Mucosa of descending colon (tissue), 3 donors: ENCODE results near the gene CLCF1. TPM values are rescaled to one million over a fixed set of nuclear protein-coding genes. Genes with fewer than 3 reads are reported as not detected.

Source experiments
- ATAC-seq: fragments of 200-7000 bp; cut with Tn5 transposase; one replicate; pipeline ENCODE4 v1.9.1; 2020; ENCODE audit warnings: mild to moderate bottlenecking, moderate library complexity
- DNase-seq, 3 donors: peaks; one replicate each; pipeline ENCODE4 v3.0.0-alpha.2; 2020
- H3K36me3 ChIP-seq: fragments of 200-600 bp; one replicate; pipeline ENCODE4 v1.8.0; 2021; ENCODE audit warnings: low read depth, mild to moderate bottlenecking
- H3K4me1 ChIP-seq: fragments of 200-600 bp; one replicate; pipeline ENCODE4 v1.8.0; 2021; ENCODE audit warnings: low read depth, mild to moderate bottlenecking
- H3K4me3 ChIP-seq: fragments of 200-600 bp; one replicate; pipeline ENCODE4 v1.8.0; 2021; ENCODE audit warnings: mild to moderate bottlenecking
- H3K9me3 ChIP-seq: fragments of 200-600 bp; one replicate; pipeline ENCODE4 v1.8.0; 2021; ENCODE audit warnings: mild to moderate bottlenecking
- intact Hi-C, 2 donors: fragments of 100-400 bp; cut with DNase I in 1 of 2; cut with micrococcal nuclease in 1 of 2; formaldehyde crosslinking; loops; one replicate each; pipeline versions ENCODE4 v1.11.0 to v1.11.1; 2022; cut with DNase I, micrococcal nuclease
- total RNA-seq, 3 donors: library from RNA; stranded (reverse); fragmentation: NEBNext Ultra II Directional in 2 of 3; extraction: Animal tissue kit (Norgen Biotek cat#: 25700) in 2 of 3; gene quantifications; one replicate each; pipeline versions ENCODE4 v1.2.1 to v1.2.4, GENCODE V29; 2021 to 2023
- TF ChIP-seq, protein P1 (sequence below): fragments of 200-600 bp; IDR thresholded peaks from one replicate; pipeline ENCODE4 v1.8.0; 2022; ENCODE audit warnings: antibody characterized with exemption, mild to moderate bottlenecking
- donor health status: DM: no; HTN: no; CAD: no; lungs with moderate emphysema.
- donor health status: DM: no; HTN: no; CAD: no.
- donor health status: DM: no; HTN: yes; CAD: no.

Gene CLCF1
- total RNA-seq, 3 donors from 2014 or later, result 2.2 to 3.0 (median 2.7) TPM

DNA sequence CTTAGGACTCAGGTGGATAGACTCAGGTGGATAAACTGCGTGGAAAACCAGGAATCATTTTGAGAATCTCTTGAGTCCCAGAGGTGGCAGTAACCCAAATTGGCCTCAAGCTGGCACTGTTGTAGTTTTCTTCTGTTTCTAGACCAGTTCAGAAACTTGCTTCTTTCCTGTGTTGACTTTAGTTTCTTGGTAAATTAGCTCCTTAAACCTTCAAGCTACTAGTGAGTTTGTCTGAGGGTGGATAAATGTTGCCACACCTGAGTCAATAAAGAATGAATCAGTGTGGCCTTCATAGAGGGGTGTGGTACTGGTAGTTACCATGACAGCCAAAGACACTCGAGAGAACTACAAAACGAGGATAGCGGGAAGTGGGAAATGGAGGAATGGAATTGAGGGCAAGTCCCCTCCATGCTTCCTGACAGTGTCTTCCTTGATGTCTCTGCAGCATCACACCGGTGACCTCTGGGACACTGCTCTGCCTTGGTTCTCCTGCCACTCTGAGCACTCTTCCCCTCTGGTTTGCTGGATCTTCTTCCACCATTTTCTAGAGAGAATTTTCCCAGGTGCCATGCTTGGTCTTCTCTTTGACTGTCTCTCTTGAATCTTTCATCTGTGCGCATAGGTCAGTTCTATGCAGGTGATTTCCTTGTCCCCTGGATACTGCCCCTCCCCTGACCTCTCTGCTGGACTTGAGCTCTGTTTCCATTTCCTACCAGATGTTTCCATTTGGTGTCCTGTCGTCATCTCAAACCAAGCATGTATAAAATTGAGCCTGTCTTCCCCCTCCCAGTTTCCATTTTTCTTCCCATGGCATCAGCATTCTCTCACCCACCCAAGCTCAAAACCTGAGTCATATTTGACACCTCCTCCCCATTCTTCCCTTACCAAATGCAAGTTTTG lies 27.2 kb downstream of the CLCF1 start:
- TF ChIP-seq, protein P1, sequence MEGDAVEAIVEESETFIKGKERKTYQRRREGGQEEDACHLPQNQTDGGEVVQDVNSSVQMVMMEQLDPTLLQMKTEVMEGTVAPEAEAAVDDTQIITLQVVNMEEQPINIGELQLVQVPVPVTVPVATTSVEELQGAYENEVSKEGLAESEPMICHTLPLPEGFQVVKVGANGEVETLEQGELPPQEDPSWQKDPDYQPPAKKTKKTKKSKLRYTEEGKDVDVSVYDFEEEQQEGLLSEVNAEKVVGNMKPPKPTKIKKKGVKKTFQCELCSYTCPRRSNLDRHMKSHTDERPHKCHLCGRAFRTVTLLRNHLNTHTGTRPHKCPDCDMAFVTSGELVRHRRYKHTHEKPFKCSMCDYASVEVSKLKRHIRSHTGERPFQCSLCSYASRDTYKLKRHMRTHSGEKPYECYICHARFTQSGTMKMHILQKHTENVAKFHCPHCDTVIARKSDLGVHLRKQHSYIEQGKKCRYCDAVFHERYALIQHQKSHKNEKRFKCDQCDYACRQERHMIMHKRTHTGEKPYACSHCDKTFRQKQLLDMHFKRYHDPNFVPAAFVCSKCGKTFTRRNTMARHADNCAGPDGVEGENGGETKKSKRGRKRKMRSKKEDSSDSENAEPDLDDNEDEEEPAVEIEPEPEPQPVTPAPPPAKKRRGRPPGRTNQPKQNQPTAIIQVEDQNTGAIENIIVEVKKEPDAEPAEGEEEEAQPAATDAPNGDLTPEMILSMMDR, result peak; percentile 61
- DNase-seq (peak in 1 of 3 donors; percentile 76), ATAC-seq (peak; percentile 90)
- Histone ChIP-seq H3K4me1 (peaks cover 36% of the 10 kb centered on the region), H3K4me3 (no peak overlapping the region), H3K9me3 (no peaks in the 10 kb centered on the region), H3K36me3 (no peaks in the 10 kb centered on the region)
- intact Hi-C loops, result no loop called here

DNA sequence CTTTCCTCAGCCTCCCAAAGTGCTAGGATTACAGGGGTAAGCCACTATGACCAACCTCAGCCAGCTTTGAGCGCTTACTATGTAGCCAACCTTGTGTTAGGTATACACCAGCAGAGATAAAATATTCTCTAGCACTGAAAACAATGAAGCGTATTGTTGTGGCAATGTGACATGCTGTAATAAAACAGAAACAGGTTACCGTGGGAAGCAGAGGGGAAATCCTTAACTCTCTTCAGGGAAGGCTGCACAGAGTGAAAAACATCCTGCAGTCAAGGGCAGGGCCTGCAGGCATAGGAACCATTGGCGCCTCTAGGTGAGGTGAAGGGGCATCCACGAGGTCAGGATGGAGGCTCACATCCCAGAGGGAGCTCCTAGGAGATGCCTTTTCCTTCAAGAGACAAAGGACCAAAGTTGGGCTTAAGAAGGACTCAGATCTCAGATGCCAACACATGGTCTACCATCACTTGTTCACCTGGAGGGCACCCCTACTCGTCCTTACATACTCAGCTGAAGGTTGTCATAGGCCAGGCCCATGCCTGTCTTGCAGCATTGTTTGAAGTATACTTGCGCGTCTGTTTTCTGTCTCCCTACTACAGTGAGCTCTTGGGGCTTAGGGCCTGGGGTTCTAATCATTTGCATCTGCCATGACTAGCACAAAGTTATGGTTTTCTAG lies 28.0 kb downstream of the CLCF1 start:
- TF ChIP-seq, protein P1, result no peak
- Histone ChIP-seq H3K4me3 (no peak overlapping the region), H3K9me3 (no peaks in the 10 kb centered on the region), H3K36me3 (no peaks in the 10 kb centered on the region), H3K4me1 (peaks cover 29% of the 10 kb centered on the region)
- DNase-seq (peak in 2 of 3 donors; percentile 38 to 51), ATAC-seq (peak; percentile 67)
- intact Hi-C loops, result no loop called here

DNA sequence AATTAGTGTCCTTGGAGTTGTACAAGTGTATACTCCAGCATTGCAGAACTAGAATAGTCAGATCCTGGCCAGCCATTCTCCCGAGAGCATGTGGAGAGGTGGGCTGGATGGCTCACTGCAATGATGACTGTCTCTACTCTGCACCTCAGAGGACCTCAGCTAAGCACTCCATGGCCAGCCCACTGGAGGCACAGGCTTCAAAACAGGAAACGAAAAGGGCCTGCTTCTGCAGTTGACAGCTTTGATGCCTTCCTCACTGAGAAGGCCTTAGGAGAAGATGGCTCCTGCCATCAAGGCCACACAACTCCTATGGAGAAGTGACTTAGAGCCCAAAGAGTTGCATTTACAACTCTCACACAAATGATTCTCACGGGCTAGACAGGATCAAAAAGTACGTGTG lies 29.1 kb downstream of the CLCF1 start:
- intact Hi-C loops, result no loop called here
- peaks cover 29% of the 10 kb centered on the region for H3K4me1 ChIP-seq
- no peaks in the 10 kb centered on the region for H3K9me3 ChIP-seq
- TF ChIP-seq, protein P1, result no peak
- no peak overlapping the region for H3K4me3 ChIP-seq
- ATAC-seq (no peak), DNase-seq (peak in 1 of 3 donors; percentile 9)
- H3K36me3 ChIP-seq, result no peaks in the 10 kb centered on the region

DNA sequence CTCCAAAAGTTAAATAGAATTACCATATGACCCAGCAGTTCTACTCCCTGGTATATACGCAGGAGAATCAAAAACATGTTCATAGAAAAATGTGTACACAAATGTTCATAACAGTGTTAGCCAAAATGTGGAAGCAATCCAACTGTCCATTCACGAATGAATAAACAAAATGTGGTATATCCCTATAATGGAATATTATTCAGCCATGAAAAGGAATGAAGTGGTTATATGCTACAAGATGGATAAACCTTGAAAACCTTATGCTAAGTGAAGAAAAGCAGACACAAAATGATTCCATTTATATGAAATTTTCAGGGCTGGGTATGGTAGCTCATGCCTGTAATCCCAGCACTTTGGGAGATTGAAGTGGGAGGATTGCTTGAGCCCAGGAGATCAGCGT lies 36.1 kb downstream of the CLCF1 start:
- DNase-seq, result no peak
- no peaks in the 10 kb centered on the region for H3K4me1 ChIP-seq
- no peaks in the 10 kb centered on the region for H3K9me3 ChIP-seq
- H3K4me3 ChIP-seq, result no peak overlapping the region
- intact Hi-C loops, result no loop called here
- no peaks in the 10 kb centered on the region for H3K36me3 ChIP-seq
- TF ChIP-seq, protein P1, result no peak
- ATAC-seq, result no peak

DNA sequence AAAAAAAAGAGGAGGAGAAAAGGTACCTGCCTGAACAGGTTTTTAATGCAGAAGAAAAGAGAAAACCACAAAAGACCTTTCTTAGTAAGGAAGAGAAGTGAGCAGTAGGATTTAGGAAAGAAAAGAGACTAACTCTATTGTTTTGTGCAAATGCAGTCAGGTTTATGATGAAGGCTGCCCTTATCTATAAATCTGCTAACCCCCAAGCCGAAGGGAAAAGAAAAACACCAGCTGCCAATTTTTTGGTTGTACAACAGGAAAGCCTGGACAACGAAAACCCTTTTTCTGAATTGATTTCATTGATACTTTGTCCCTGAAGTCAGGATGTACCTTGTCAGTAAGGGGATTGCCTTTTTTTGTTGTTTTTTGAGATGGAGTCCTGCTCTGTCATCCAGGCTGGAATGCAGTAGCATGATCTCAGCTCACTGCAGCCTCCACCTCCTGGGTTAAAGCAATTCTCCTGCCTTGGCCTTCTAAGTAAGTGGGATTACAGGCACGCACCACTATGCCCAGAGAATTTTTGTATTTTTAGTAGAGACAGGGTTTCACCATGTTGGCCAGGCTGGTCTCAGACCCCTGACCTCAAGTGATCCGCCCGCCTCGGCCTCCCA lies 41.2 kb downstream of the CLCF1 start:
- H3K4me1 ChIP-seq, result no peaks in the 10 kb centered on the region
- ATAC-seq (no peak), DNase-seq (no peak)
- TF ChIP-seq, protein P1, result no peak
- no peaks in the 10 kb centered on the region for H3K9me3 ChIP-seq
- H3K4me3 ChIP-seq, result no peak overlapping the region
- intact Hi-C loops, result no loop called here
- H3K36me3 ChIP-seq, result no peaks in the 10 kb centered on the region
